Measurements from ENCODE around the gene ASIC3. TPM values are rescaled to one million over a fixed set of nuclear protein-coding genes. Genes with fewer than 3 reads are reported as not detected.
"Not testable (repeated sequence)": the region's sequence is repeated elsewhere in the genome, so short reads cannot be mapped to it uniquely, and the experiment has no call there.

Gene ASIC3
- total and polyA plus RNA-seq, 2 of the 4 experiments (the other 2 are of a cell fraction): 0.74 TPM; not detected in 1

DNA sequence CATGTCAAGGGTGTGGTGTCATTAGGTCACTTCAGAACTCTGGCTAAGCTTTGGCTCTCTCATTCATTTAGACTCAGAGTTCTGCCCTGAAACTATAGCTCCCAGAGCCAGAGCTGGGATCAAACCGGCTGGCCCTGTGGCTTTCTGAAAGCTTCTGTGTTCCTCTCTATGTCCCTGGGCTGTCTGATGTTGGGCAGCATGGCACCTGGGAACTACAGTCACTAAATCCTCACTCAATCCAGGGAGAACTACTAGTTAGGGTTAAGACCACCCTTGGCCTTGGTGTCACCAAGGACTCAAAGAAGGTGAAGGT is 37.3 kb upstream of the ASIC3 start (continued):
- no peak for TF ChIP-seq CEBPB (IDR thresholded peaks at IDR 0.05; ENCODE audit: low read depth, low read length)
- no peak for TF ChIP-seq MAFK (IDR thresholded peaks at IDR 0.05; ENCODE audit: low read depth, low read length)
- no peak for TF ChIP-seq RFX5 (IDR thresholded peaks at IDR 0.05; ENCODE audit: low read depth, low read length)
- no peak for TF ChIP-seq BHLHE40 (IDR thresholded peaks at IDR 0.05; ENCODE audit: low read depth, low read length)
- TF ChIP-seq POLR2A (IDR thresholded peaks at IDR 0.05; ENCODE audit: low read depth, low read length): no peak

DNA sequence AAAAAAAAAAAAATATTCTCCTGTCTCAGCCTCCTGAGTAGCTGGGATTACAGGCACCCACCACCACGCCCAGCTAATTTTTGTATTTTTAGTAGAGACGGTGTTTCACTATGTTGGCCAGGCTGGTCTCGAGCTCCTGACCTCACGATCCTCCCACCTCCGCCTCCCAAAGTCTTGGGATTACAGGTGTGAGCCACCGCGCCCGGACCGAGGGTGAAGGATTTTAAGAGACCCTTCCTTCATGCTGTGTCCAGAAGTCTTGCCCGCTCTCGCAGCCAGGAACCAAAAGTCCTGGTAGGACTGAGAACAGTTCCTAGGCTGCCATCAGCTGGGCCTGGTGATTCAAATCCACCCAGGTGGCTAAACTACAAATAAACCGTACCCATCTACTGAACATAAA is 36.7 kb upstream of the ASIC3 start:
- H3K4ac ChIP-seq (ENCODE audit: low read depth, low read length); H4K91ac ChIP-seq (ENCODE audit: insufficient read depth, low read depth, low read length); H3K4me2 ChIP-seq (ENCODE audit: low read depth, low read length); H4K8ac ChIP-seq (ENCODE audit: low read depth in 2 of 2, low read length in 2 of 2); H3K27ac ChIP-seq (ENCODE audit: insufficient read depth, low read length); H3K9ac ChIP-seq (ENCODE audit: low read depth, low read length); H2BK20ac ChIP-seq (ENCODE audit: low read depth, low read length); H3K4me1 ChIP-seq (ENCODE audit: control insufficient read depth, insufficient read depth, low read length); ATAC-seq (ENCODE audit: low read depth); H2AFZ ChIP-seq (replicated peaks; ENCODE audit: low read length, poor library complexity); in situ Hi-C loops (cut with MboI; ENCODE audit: low sequenced_read_pairs); H2BK120ac ChIP-seq (ENCODE audit: low read depth, low read length); H4K20me1 ChIP-seq (ENCODE audit: insufficient read depth, low read length); H2AK5ac ChIP-seq (ENCODE audit: low read depth, low read length); H2AK9ac ChIP-seq (replicated peaks; ENCODE audit: low read depth, low read length, poor library complexity); H3K56ac ChIP-seq (ENCODE audit: extremely low read depth, insufficient read depth, low read length); H3K4me3 ChIP-seq (ENCODE audit: insufficient read depth, low read depth, low read length); H3K36me3 ChIP-seq (ENCODE audit: control insufficient read depth, insufficient read depth, low read length); H3K14ac ChIP-seq (replicated peaks; ENCODE audit: low read depth, low read length); H3K23ac ChIP-seq (ENCODE audit: low read depth, low read length); H2BK15ac ChIP-seq (ENCODE audit: low read depth, low read length); H3K18ac ChIP-seq (ENCODE audit: low read depth, low read length); dilution Hi-C loops (cut with HindIII; ENCODE audit: low sequenced_read_pairs, unreplicated experiment); BruUV-seq (replicated peaks); DNase-seq; H3K79me1 ChIP-seq (ENCODE audit: low read depth in 1 of 2, low read length in 2 of 2); H3K9me3 ChIP-seq (ENCODE audit: control insufficient read depth, insufficient read depth, low read length); H3K9me1 ChIP-seq (ENCODE audit: insufficient read depth, low read length); H4K5ac ChIP-seq (ENCODE audit: low read depth, low read length); POLR2A ChIA-PET (ENCODE audit: unreplicated experiment); H2BK5ac ChIP-seq (ENCODE audit: low read depth, low read length, poor library complexity, severe bottlenecking): not testable (repeated sequence)
- peaks cover 14% of the 10 kb centered on the region; the same call in 1 of the 2 replicates for H3K27me3 ChIP-seq (ENCODE audit: control insufficient read depth, insufficient read depth, low read length)
- intact Hi-C loops (cut with micrococcal nuclease): loop anchor here (5.0 kb wide), 1 partner anchor 101 kb away; no protein-coding TSS in a partner anchor
- CTCF ChIA-PET: interaction anchor here (0.6 to 1.1 kb wide), 2 partner anchors 17 to 242 kb away, joined by 3 read pairs; partner anchors contain the start of gene ABCB8
- WGBS, 2 experiments (ENCODE audit: extremely low coverage in 2 of 2, insufficient read length in 1 of 2): 67% methylated on average over 3 of the region's 12 CpGs; no CpG with 5 or more reads in 1 of the 2 experiments

Data from IMR-90 (cell line).